H1 (cell line): ENCODE measurements around the gene DNAJB5. TPM values are rescaled to one million over a fixed set of nuclear protein-coding genes. Genes with fewer than 3 reads are reported as not detected.
A peak's percentile ranks its signal among the peaks of the same experiment; 100 is the strongest.

Experiments used
- CTCF ChIA-PET: fragments of 300-600 bp; sonication (Branson Sonifier 250); formaldehyde crosslinking; loops from one replicate; lab custom pipeline; 2021; ENCODE audit not compliant: partially characterized antibody; lab: Charles Lee
- POLR2A ChIA-PET: fragments of 300-600 bp; sonication (Branson Sonifier 250); formaldehyde crosslinking; loops from one replicate; lab custom pipeline; 2021; ENCODE audit warnings: inconsistent platforms; ENCODE audit not compliant: partially characterized antibody; lab: Charles Lee
- DNase-seq, 2 experiments: peaks; one replicate each; pipeline versions ENCODE4 v3.0.0 to v3.0.0-alpha.2; 2010 to 2022; ENCODE audit warnings: low spot score in 2 of 2, low read depth in 1 of 2, mixed read lengths in 1 of 2
- FAIRE-seq: peaks from 2 replicates; lab custom pipeline; 2011; peaks lifted over from hg19 to GRCh38; lab: Jason Lieb, UNC
- H2AFZ ChIP-seq: 2 replicates; pipeline ENCODE4 v1.8.1; 2012; ENCODE audit warnings: low read length, inconsistent platforms
- H2AK5ac ChIP-seq: 2 replicates; pipeline ENCODE4 v1.6.1; 2013; ENCODE audit warnings: low read depth, low read length
- H2BK120ac ChIP-seq: replicated peaks from 2 replicates; pipeline ENCODE3; 2013; ENCODE audit warnings: low read depth, low read length, inconsistent platforms
- H2BK12ac ChIP-seq: 2 replicates; pipeline ENCODE4 v1.6.1; 2013; ENCODE audit warnings: low read depth, low read length
- H2BK15ac ChIP-seq: 2 replicates; pipeline ENCODE4 v1.6.1; 2013; ENCODE audit warnings: low read length
- H2BK20ac ChIP-seq: 2 replicates; pipeline ENCODE4 v1.6.1; 2013; ENCODE audit warnings: low read length
- H2BK5ac ChIP-seq: 2 replicates; pipeline ENCODE4 v1.6.1; 2013; ENCODE audit warnings: low read depth, low read length
- H3K14ac ChIP-seq: 2 replicates; pipeline ENCODE4 v1.6.1; 2013; ENCODE audit warnings: inconsistent platforms; ENCODE audit not compliant: insufficient read length
- H3K18ac ChIP-seq: 2 replicates; pipeline ENCODE4 v1.6.1; 2013; ENCODE audit warnings: low read length; ENCODE audit errors: extremely low read depth
- H3K23ac ChIP-seq: 2 replicates; pipeline ENCODE4 v1.6.1; 2013; ENCODE audit warnings: inconsistent platforms; ENCODE audit not compliant: insufficient read length
- H3K23me2 ChIP-seq: 2 replicates; pipeline ENCODE4 v1.6.1; 2013; ENCODE audit warnings: low read depth, low read length
- H3K27ac ChIP-seq: 2 replicates; pipeline ENCODE4 v1.6.1; 2011; ENCODE audit warnings: low read depth, low read length, inconsistent platforms
- H3K27me3 ChIP-seq, 4 experiments: replicated peaks in 1 of 4; 1 replicate in 1 of 4; 2 replicates in 3 of 4; pipeline versions ENCODE4 v1.6.1 to v1.8.1; 2011 to 2013; ENCODE audit warnings: low read length in 3 of 4, mild to moderate bottlenecking in 3 of 4, inconsistent platforms in 2 of 4, mixed read lengths in 2 of 4, moderate library complexity in 1 of 4; ENCODE audit not compliant: control insufficient read depth in 3 of 4, insufficient read depth in 3 of 4; ENCODE audit errors: extremely low read depth in 1 of 4
- H3K36me3 ChIP-seq, 4 experiments: 2 replicates each; pipeline versions ENCODE4 v1.6.1 to v1.8.1; 2011 to 2013; ENCODE audit warnings: mild to moderate bottlenecking in 4 of 4, low read length in 3 of 4, moderate library complexity in 2 of 4, control low read depth in 1 of 4, inconsistent platforms in 1 of 4; ENCODE audit not compliant: insufficient read depth in 4 of 4, control insufficient read depth in 2 of 4
- H3K4ac ChIP-seq: replicated peaks from 2 replicates; pipeline ENCODE3; 2013; ENCODE audit warnings: low read length, low read depth, mixed read lengths, inconsistent platforms; ENCODE audit not compliant: insufficient read length
- H3K4me1 ChIP-seq, 4 experiments: replicated peaks in 1 of 4; 1 replicate in 1 of 4; 2 replicates in 3 of 4; pipeline versions ENCODE4 v1.6.1 to v1.8.1; 2011 to 2013; ENCODE audit warnings: low read length in 3 of 4, inconsistent platforms in 2 of 4, mixed read lengths in 1 of 4; ENCODE audit not compliant: insufficient read depth in 4 of 4, control insufficient read depth in 3 of 4
- H3K4me2 ChIP-seq, 2 experiments: 2 replicates each; pipeline versions ENCODE4 v1.6.1 to v1.8.1; 2011 to 2013; ENCODE audit warnings: low read depth in 2 of 2, low read length in 2 of 2, control low read depth in 1 of 2, inconsistent platforms in 1 of 2, mild to moderate bottlenecking in 1 of 2; ENCODE audit not compliant: insufficient read depth in 1 of 2
- H3K4me3 ChIP-seq, 4 experiments: fragments of 200-600, 300-600 bp in 1 of 4; sonication (generic), shearing (Covaris generic), sonication (Bioruptor Twin) in 1 of 4; 2 replicates each; pipeline versions ENCODE4 v1.5.1 to v1.8.1; 2011 to 2016; ENCODE audit warnings: low read length in 4 of 4, low read depth in 3 of 4, control low read depth in 2 of 4, inconsistent platforms in 2 of 4, mild to moderate bottlenecking in 2 of 4, mixed read lengths in 1 of 4, moderate library complexity in 1 of 4; ENCODE audit not compliant: insufficient read depth in 2 of 4; ENCODE audit errors: extremely low read depth in 1 of 4
- H3K56ac ChIP-seq: replicated peaks from 2 replicates; pipeline ENCODE3; 2013; ENCODE audit warnings: low read depth, mild to moderate bottlenecking, mixed read lengths, low read length, inconsistent platforms; ENCODE audit not compliant: insufficient read length
- H3K79me1 ChIP-seq: 2 replicates; pipeline ENCODE4 v1.6.1; 2013; ENCODE audit warnings: low read depth, low read length, control low read depth
- H3K79me2 ChIP-seq, 2 experiments: 2 replicates each; pipeline versions ENCODE4 v1.6.1 to v1.8.1; 2012 to 2013; ENCODE audit warnings: low read length in 2 of 2, mild to moderate bottlenecking in 2 of 2, inconsistent platforms in 1 of 2; ENCODE audit not compliant: insufficient read depth in 2 of 2, control insufficient read depth in 1 of 2
- H3K9ac ChIP-seq, 4 experiments: replicated peaks in 1 of 4; 1 replicate in 1 of 4; 2 replicates in 3 of 4; pipeline versions ENCODE4 v1.6.1 to v1.8.1; 2011 to 2013; ENCODE audit warnings: low read depth in 3 of 4, low read length in 3 of 4, control low read depth in 2 of 4, mild to moderate bottlenecking in 2 of 4, moderate library complexity in 2 of 4, inconsistent platforms in 1 of 4; ENCODE audit errors: extremely low read depth in 1 of 4
- H3K9me3 ChIP-seq, 2 experiments: 2 replicates each; pipeline versions ENCODE4 v1.6.1 to v1.8.1; 2012 to 2013; ENCODE audit warnings: mild to moderate bottlenecking in 2 of 2, moderate library complexity in 2 of 2, control low read depth in 1 of 2, inconsistent platforms in 1 of 2, low read depth in 1 of 2, low read length in 1 of 2, mixed read lengths in 1 of 2; ENCODE audit not compliant: insufficient read depth in 2 of 2
- H4K20me1 ChIP-seq, 2 experiments: replicated peaks in 1 of 2; 2 replicates each; pipeline versions ENCODE3 to v1.8.1; 2011 to 2013; ENCODE audit warnings: inconsistent platforms in 2 of 2, low read length in 2 of 2, mild to moderate bottlenecking in 1 of 2; ENCODE audit not compliant: insufficient read depth in 2 of 2, control insufficient read depth in 1 of 2
- H4K5ac ChIP-seq: 2 replicates; pipeline ENCODE4 v1.6.1; 2013; ENCODE audit warnings: low read length, low read depth, mixed read lengths, inconsistent platforms; ENCODE audit not compliant: insufficient read length
- H4K8ac ChIP-seq: 2 replicates; pipeline ENCODE4 v1.8.0; 2013; ENCODE audit warnings: mild to moderate bottlenecking, moderate library complexity, low read length, inconsistent platforms; ENCODE audit not compliant: insufficient read depth; ENCODE audit errors: extremely low read depth
- H4K91ac ChIP-seq: replicated peaks from 2 replicates; pipeline ENCODE3; 2013; ENCODE audit warnings: low read length, mixed read lengths, inconsistent platforms; ENCODE audit not compliant: insufficient read length
- E2F6 ChIP-seq: IDR thresholded peaks from 2 replicates; pipeline ENCODE4 v1.6.1; 2012; ENCODE audit warnings: inconsistent platforms
- GTF2F1 ChIP-seq: IDR thresholded peaks from 2 replicates; pipeline ENCODE4 v1.6.1; 2012; ENCODE audit warnings: low read depth, low read length, improper control_type of control experiment, borderline replicate concordance
- HDAC2 ChIP-seq, 2 experiments: fragments of 300-600 bp in 1 of 2; sonication (generic) in 1 of 2; IDR thresholded peaks; 2 replicates each; pipeline ENCODE4 v1.6.1; 2011 to 2012; ENCODE audit warnings: low read depth in 2 of 2, low read length in 2 of 2, mild to moderate bottlenecking in 2 of 2, moderate library complexity in 2 of 2, borderline replicate concordance in 1 of 2, inconsistent platforms in 1 of 2
- JUND ChIP-seq: IDR thresholded peaks from 2 replicates; pipeline ENCODE4 v1.6.1; 2011; ENCODE audit warnings: mild to moderate bottlenecking, improper control_type of control experiment, low read length
- MAFK ChIP-seq: IDR thresholded peaks from 2 replicates; pipeline ENCODE4 v1.6.1; 2012; ENCODE audit warnings: low read depth, mild to moderate bottlenecking, improper control_type of control experiment, low read length
- RNF2 ChIP-seq: fragments of 200-900, 300-1000 bp; sonication (generic); IDR thresholded peaks from 2 replicates; pipeline ENCODE4 v1.7.1; 2016; ENCODE audit warnings: borderline replicate concordance, low read depth, mild to moderate bottlenecking, antibody characterized with exemption, low read length; ENCODE audit not compliant: poor library complexity, severe bottlenecking; ENCODE audit errors: missing control alignments
- SIN3A ChIP-seq, 2 experiments: IDR thresholded peaks in 1 of 2; conservative IDR thresholded peaks in 1 of 2; 2 replicates each; pipeline ENCODE4 v1.6.1; 2011 to 2012; ENCODE audit warnings: low read length in 2 of 2, improper control_type of control experiment in 1 of 2, low read depth in 1 of 2, mild to moderate bottlenecking in 1 of 2
- WGBS, 2 experiments: shearing (Covaris generic) in 1 of 2; methylation state at CpG; one replicate each; pipeline versions ENCODE4 v1.1.6 to v1.1.7; 2013 to 2015; ENCODE audit warnings: low lambda C conversion rate in 2 of 2, mixed read lengths in 2 of 2, inconsistent platforms in 1 of 2, low coverage in 1 of 2, missing lambda C conversion rate in 1 of 2; ENCODE audit not compliant: insufficient replicate concordance in 2 of 2, insufficient coverage in 1 of 2, insufficient read length in 1 of 2; ENCODE audit errors: extremely low coverage in 1 of 2, missing lambda C conversion rate in 1 of 2; 5-methylcytosine and 5-hydroxymethylcytosine counted together
- polyA plus RNA-seq, 7 experiments: library from polyadenylated mRNA; depleted of rRNA in 3 of 7; stranded (reverse) in 5 of 7; unstranded in 2 of 7; fragments of >200 nt in 5 of 7; fragments of 200-250 nt in 2 of 7; gene quantifications; 1 replicate in 5 of 7; 2 replicates in 1 of 7; 4 replicates in 1 of 7; pipeline versions ENCODE4 v1.2.1 to v1.2.3, GENCODE V29; 2011 to 2013; ENCODE audit warnings: missing spikeins in 2 of 7, mixed read lengths in 2 of 7
- total RNA-seq: library from RNA; stranded (reverse); fragmentation: NEBNext Ultra II Directional; extraction: Animal tissue kit (Norgen Biotek cat#: 25700); gene quantifications from 2 replicates; pipeline ENCODE4 v1.2.1, GENCODE V29; 2021

DNAJB5 gene
- total and polyA plus RNA-seq, 2 of the 8 experiments (the other 6 are each of a cell fraction or from before 2014, with no cell fraction given) = 25.0 to 34.1 TPM

GRCh38 chr9:34984049-34984448 is 5.5 kb upstream of the DNAJB5 start:
- Histone ChIP-seq H2AFZ (no peak overlapping the region), H3K9ac (no peak overlapping the region), H3K14ac (no peak overlapping the region), H3K9me3 (no peaks in the 10 kb centered on the region), H3K4me1 (peaks cover 0 to 14% (median 6%) of the 10 kb centered on the region in 4 experiments; a peak in 5 of 7 replicates), H3K36me3 (no peaks in the 10 kb centered on the region), H3K4me3 (no peak overlapping the region), H3K79me1 (no peaks in the 10 kb centered on the region), H2AK5ac (no peak overlapping the region), H2BK120ac (no peak overlapping the region), H2BK5ac (no peak overlapping the region), H3K27me3 (no peaks in the 10 kb centered on the region), H3K4me2 (no peak overlapping the region), H4K91ac (no peak overlapping the region), H3K18ac (no peak overlapping the region), H3K56ac (no peak overlapping the region), H2BK15ac (no peak overlapping the region), H4K5ac (no peak overlapping the region), H2BK12ac (no peak overlapping the region), H3K27ac (no peak overlapping the region), H4K20me1 (no peaks in the 10 kb centered on the region), H3K23me2 (peaks cover 4% of the 10 kb centered on the region), H3K79me2 (no peaks in the 10 kb centered on the region), H3K23ac (no peak overlapping the region), H3K4ac (no peak overlapping the region), H2BK20ac (no peak overlapping the region), H4K8ac (no peak overlapping the region)
- no peak for TF ChIP-seq E2F6
- no peak for TF ChIP-seq RNF2
- 0 out of 4 replicates have a peak, but pooled peaks of 1 of the 2 experiments have one; percentile 35 for TF ChIP-seq HDAC2 (IDR thresholded peaks at IDR 0.05; ENCODE audit: borderline replicate concordance in 1 of 2, low read depth in 2 of 2, low read length in 2 of 2)
- TF ChIP-seq SIN3A (conservative IDR thresholded peaks at IDR 0.05 in 1 of 2, IDR thresholded peaks at IDR 0.05 in 1 of 2; ENCODE audit: low read depth in 1 of 2, low read length in 2 of 2) = peak in 1 of 2 experiments; percentile 77; a peak in 1 of 4 replicates
- TF ChIP-seq MAFK = no peak
- no peak for TF ChIP-seq GTF2F1
- TF ChIP-seq JUND = no peak
- ChIA-PET CTCF (interaction anchor here (0.9 to 8.3 kb wide), 24 partner anchors 10 to 283 kb away, joined by 3 to 108 read pairs (median 7); a partner anchor contains a TSS), POLR2A (interaction anchor here (1.6 kb wide), 1 partner anchor 10 kb away, joined by 5 read pairs; no protein-coding TSS in a partner anchor)
- FAIRE-seq (peak; percentile 36), DNase-seq (no peak)
- WGBS, 2 experiments = 50% methylated on average over 1 of the region's 1 CpG; no CpG with 5 or more reads in 1 of the 2 experiments
